HEK293 (cell line): ENCODE results near the gene HNF1B.

Source experiments
- CTCF ChIA-PET: fragments of 350-600 bp; formaldehyde crosslinking; extraction: SDS; loops from one replicate; lab custom pipeline; 2021; ENCODE audit warnings: antibody characterized with exemption; lab: Yijun Ruan, JAX
- POLR2A ChIA-PET: fragments of 300-600 bp; formaldehyde crosslinking; extraction: SDS; loops from one replicate; lab custom pipeline; 2020; ENCODE audit warnings: antibody characterized with exemption, inconsistent platforms; lab: Yijun Ruan, JAX
- H3K27ac ChIP-seq: fragments of 200-500 bp; sonication (Bioruptor generic); 2 replicates; pipeline ENCODE4 v1.5.1; 2014; ENCODE audit warnings: low read depth, low read length, control low read depth, inconsistent platforms; ENCODE audit errors: extremely low read depth
- H3K36me3 ChIP-seq, 2 experiments: fragments of 200-500 bp in 1 of 2; sonication (Bioruptor generic) in 1 of 2; 1 replicate in 1 of 2; 2 replicates in 1 of 2; pipeline ENCODE4 v1.5.1; 2014 to 2017; ENCODE audit warnings: inconsistent platforms in 2 of 2, low read length in 2 of 2; ENCODE audit not compliant: control insufficient read depth in 2 of 2, insufficient read depth in 1 of 2
- H3K4me1 ChIP-seq: fragments of 200-500 bp; sonication (Bioruptor generic); 2 replicates; pipeline ENCODE4 v1.5.1; 2014; ENCODE audit warnings: mild to moderate bottlenecking, low read length, inconsistent platforms; ENCODE audit not compliant: control insufficient read depth, insufficient read depth
- H3K4me3 ChIP-seq: 2 replicates; pipeline ENCODE4 v1.5.1; 2011; ENCODE audit warnings: low read depth, mild to moderate bottlenecking, control low read depth, low read length, moderate library complexity
- H3K9me3 ChIP-seq: fragments of 200-500 bp; sonication (Bioruptor generic); 2 replicates; pipeline ENCODE4 v1.5.1; 2014; ENCODE audit warnings: low read depth, low read length, inconsistent platforms; ENCODE audit not compliant: control insufficient read depth, insufficient read depth
- OVOL3 ChIP-seq: fragments of 450-650 bp; formaldehyde crosslinking; IDR thresholded peaks from 2 replicates; pipeline ENCODE4 v1.5.1; 2016; ENCODE audit warnings: missing biosample characterization, missing genetic modification characterization
- ZBTB8A ChIP-seq: fragments of 450-650 bp; formaldehyde crosslinking; IDR thresholded peaks from 2 replicates; pipeline ENCODE4 v1.5.1; 2016; ENCODE audit warnings: missing biosample characterization, missing genetic modification characterization
- ZNF175 ChIP-seq: fragments of 450-650 bp; formaldehyde crosslinking; IDR thresholded peaks from 2 replicates; pipeline ENCODE4 v1.5.1; 2016; ENCODE audit warnings: missing biosample characterization, missing genetic modification characterization
- ZNF324 ChIP-seq: fragments of 450-650 bp; formaldehyde crosslinking; IDR thresholded peaks from 2 replicates; pipeline ENCODE4 v1.5.1; 2016; ENCODE audit warnings: missing biosample characterization, missing genetic modification characterization
- ZNF391 ChIP-seq: fragments of 450-650 bp; formaldehyde crosslinking; IDR thresholded peaks from 2 replicates; pipeline ENCODE4 v1.5.1; 2016; ENCODE audit warnings: low read depth, missing biosample characterization, missing genetic modification characterization, borderline replicate concordance
- ZNF624 ChIP-seq: fragments of 450-650 bp; formaldehyde crosslinking; IDR thresholded peaks from 2 replicates; pipeline ENCODE4 v1.5.1; 2017; ENCODE audit warnings: missing biosample characterization, missing genetic modification characterization
- ZNF76 ChIP-seq: fragments of 450-650 bp; formaldehyde crosslinking; IDR thresholded peaks from 2 replicates; pipeline ENCODE4; 2016; ENCODE audit warnings: low read depth, missing biosample characterization, missing genetic modification characterization, borderline replicate concordance
- TF ChIP-seq, protein P1 (sequence below): fragments of 450-650 bp; formaldehyde crosslinking; IDR thresholded peaks from 2 replicates; pipeline ENCODE4 v1.5.1; 2016; ENCODE audit warnings: missing biosample characterization, missing genetic modification characterization
- TF ChIP-seq, protein P2 (sequence below): fragments of 450-650 bp; formaldehyde crosslinking; IDR thresholded peaks from 2 replicates; pipeline ENCODE4 v1.5.1; 2017; ENCODE audit warnings: missing biosample characterization, missing genetic modification characterization
- TF ChIP-seq, protein P3 (sequence below): fragments of 450-650 bp; IDR thresholded peaks from 2 replicates; pipeline ENCODE4 v1.5.1; 2018; ENCODE audit warnings: missing biosample characterization, mild to moderate bottlenecking, missing genetic modification characterization
- TF ChIP-seq, protein P4 (sequence below): fragments of 450-650 bp; formaldehyde crosslinking; IDR thresholded peaks from 2 replicates; pipeline ENCODE4 v1.5.1; 2016; ENCODE audit warnings: missing biosample characterization, missing genetic modification characterization
- TF ChIP-seq, protein P5 (sequence below): fragments of 450-650 bp; formaldehyde crosslinking; IDR thresholded peaks from 2 replicates; pipeline ENCODE4 v1.5.1; 2016; ENCODE audit warnings: missing biosample characterization, missing genetic modification characterization

HNF1B gene

DNA sequence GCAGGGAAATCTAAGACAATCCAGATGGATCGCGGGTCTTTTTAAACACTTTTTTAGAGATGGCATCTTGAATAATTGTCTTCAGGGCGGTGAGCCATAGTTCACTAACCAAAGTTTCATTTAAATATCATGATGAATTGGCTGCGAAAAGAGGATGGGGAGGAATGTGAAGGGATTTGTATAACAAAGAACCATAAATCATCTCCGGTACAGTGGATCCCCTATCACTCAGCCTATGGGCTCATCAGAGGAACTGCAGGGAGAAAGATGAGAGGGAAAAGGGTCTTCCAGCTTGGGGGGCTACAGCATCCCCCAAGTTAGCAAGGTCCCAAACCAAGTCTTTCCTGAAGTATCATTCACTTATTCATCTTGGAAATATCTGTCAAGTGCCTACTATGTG lies 84.9 kb downstream of the HNF1B start:
- no peak overlapping the region for H3K4me3 ChIP-seq
- no peaks in the 10 kb centered on the region for H3K4me1 ChIP-seq
- H3K9me3 ChIP-seq, result no peaks in the 10 kb centered on the region
- H3K36me3 ChIP-seq, result no peaks in the 10 kb centered on the region
- TF ChIP-seq, protein P1, sequence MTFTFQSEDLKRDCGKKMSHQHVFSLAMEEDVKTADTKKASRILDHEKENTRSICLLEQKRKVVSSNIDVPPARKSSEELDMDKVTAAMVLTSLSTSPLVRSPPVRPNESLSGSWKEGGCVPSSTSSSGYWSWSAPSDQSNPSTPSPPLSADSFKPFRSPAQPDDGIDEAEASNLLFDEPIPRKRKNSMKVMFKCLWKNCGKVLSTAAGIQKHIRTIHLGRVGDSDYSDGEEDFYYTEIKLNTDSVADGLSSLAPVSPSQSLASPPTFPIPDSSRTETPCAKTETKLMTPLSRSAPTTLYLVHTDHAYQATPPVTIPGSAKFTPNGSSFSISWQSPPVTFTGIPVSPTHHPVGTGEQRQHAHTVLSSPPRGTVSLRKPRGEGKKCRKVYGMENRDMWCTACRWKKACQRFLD (tag by site-specific recombination), result no peak
- TF ChIP-seq, protein P2, sequence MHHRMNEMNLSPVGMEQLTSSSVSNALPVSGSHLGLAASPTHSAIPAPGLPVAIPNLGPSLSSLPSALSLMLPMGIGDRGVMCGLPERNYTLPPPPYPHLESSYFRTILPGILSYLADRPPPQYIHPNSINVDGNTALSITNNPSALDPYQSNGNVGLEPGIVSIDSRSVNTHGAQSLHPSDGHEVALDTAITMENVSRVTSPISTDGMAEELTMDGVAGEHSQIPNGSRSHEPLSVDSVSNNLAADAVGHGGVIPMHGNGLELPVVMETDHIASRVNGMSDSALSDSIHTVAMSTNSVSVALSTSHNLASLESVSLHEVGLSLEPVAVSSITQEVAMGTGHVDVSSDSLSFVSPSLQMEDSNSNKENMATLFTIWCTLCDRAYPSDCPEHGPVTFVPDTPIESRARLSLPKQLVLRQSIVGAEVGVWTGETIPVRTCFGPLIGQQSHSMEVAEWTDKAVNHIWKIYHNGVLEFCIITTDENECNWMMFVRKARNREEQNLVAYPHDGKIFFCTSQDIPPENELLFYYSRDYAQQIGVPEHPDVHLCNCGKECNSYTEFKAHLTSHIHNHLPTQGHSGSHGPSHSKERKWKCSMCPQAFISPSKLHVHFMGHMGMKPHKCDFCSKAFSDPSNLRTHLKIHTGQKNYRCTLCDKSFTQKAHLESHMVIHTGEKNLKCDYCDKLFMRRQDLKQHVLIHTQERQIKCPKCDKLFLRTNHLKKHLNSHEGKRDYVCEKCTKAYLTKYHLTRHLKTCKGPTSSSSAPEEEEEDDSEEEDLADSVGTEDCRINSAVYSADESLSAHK (tag by site-specific recombination), result no peak
- ChIA-PET POLR2A (no interaction called here), CTCF (interaction anchor here (1.2 to 1.7 kb wide), 2 partner anchors 111 to 131 kb away, joined by 3 to 6 read pairs; no protein-coding TSS in a partner anchor)
- H3K27ac ChIP-seq, result no peak overlapping the region

DNA sequence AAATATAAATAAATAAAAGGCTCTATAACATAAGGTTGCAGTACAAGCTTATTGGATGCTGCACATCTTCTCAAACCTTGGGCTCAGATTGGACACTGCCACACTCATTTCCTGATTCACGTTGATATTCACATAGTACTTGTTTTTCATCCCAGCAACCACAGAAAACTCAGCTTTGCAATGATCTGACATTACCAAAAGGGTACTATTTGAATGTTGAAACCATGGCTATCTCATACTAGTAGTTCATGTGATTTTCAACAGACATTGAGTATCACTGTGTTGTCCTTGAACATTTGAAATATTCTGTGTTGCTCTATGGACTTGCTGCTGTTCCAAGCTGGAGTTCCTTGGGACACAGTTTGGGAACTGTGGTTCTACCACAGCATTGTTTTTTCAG lies 87.7 kb downstream of the HNF1B start:
- CTCF ChIA-PET, result interaction anchor here (0.7 to 2.5 kb wide), 3 partner anchors 9 to 122 kb away, joined by 3 to 14 read pairs (median 3); no protein-coding TSS in a partner anchor
- no peaks in the 10 kb centered on the region for H3K4me1 ChIP-seq
- H3K9me3 ChIP-seq, result no peaks in the 10 kb centered on the region
- no peak overlapping the region for H3K27ac ChIP-seq
- no peak overlapping the region for H3K4me3 ChIP-seq
- TF ChIP-seq OVOL3 (tag by site-specific recombination) (no peak), ZNF175 (tag by site-specific recombination) (no peak), ZNF324 (tag by site-specific recombination) (no peak), ZNF391 (tag by site-specific recombination) (no peak), ZNF624 (tag by site-specific recombination) (no peak), ZNF76 (no peak), ZBTB8A (tag by site-specific recombination) (no peak)
- TF ChIP-seq, protein P3, sequence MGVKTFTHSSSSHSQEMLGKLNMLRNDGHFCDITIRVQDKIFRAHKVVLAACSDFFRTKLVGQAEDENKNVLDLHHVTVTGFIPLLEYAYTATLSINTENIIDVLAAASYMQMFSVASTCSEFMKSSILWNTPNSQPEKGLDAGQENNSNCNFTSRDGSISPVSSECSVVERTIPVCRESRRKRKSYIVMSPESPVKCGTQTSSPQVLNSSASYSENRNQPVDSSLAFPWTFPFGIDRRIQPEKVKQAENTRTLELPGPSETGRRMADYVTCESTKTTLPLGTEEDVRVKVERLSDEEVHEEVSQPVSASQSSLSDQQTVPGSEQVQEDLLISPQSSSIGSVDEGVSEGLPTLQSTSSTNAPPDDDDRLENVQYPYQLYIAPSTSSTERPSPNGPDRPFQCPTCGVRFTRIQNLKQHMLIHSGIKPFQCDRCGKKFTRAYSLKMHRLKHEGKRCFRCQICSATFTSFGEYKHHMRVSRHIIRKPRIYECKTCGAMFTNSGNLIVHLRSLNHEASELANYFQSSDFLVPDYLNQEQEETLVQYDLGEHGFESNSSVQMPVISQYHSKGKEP, result no peak
- TF ChIP-seq, protein P4, sequence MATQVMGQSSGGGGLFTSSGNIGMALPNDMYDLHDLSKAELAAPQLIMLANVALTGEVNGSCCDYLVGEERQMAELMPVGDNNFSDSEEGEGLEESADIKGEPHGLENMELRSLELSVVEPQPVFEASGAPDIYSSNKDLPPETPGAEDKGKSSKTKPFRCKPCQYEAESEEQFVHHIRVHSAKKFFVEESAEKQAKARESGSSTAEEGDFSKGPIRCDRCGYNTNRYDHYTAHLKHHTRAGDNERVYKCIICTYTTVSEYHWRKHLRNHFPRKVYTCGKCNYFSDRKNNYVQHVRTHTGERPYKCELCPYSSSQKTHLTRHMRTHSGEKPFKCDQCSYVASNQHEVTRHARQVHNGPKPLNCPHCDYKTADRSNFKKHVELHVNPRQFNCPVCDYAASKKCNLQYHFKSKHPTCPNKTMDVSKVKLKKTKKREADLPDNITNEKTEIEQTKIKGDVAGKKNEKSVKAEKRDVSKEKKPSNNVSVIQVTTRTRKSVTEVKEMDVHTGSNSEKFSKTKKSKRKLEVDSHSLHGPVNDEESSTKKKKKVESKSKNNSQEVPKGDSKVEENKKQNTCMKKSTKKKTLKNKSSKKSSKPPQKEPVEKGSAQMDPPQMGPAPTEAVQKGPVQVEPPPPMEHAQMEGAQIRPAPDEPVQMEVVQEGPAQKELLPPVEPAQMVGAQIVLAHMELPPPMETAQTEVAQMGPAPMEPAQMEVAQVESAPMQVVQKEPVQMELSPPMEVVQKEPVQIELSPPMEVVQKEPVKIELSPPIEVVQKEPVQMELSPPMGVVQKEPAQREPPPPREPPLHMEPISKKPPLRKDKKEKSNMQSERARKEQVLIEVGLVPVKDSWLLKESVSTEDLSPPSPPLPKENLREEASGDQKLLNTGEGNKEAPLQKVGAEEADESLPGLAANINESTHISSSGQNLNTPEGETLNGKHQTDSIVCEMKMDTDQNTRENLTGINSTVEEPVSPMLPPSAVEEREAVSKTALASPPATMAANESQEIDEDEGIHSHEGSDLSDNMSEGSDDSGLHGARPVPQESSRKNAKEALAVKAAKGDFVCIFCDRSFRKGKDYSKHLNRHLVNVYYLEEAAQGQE (tag by site-specific recombination), result no peak
- TF ChIP-seq, protein P5, sequence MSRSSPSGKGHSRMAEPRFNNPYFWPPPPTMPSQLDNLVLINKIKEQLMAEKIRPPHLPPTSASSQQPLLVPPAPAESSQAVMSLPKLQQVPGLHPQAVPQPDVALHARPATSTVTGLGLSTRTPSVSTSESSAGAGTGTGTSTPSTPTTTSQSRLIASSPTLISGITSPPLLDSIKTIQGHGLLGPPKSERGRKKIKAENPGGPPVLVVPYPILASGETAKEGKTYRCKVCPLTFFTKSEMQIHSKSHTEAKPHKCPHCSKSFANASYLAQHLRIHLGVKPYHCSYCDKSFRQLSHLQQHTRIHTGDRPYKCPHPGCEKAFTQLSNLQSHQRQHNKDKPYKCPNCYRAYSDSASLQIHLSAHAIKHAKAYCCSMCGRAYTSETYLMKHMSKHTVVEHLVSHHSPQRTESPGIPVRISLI, result no peak
- TF ChIP-seq, all 188 proteins: peak for 0
- H3K36me3 ChIP-seq, result no peaks in the 10 kb centered on the region
- POLR2A ChIA-PET, result no interaction called here
